Myocyte (in vitro differentiated cells): Measurements from ENCODE around the gene ECHDC1. TPM values are rescaled to one million over a fixed set of nuclear protein-coding genes. Genes with fewer than 3 reads are reported as not detected.
A peak's percentile ranks its signal among the peaks of the same experiment; 100 is the strongest.
"Not testable (repeated sequence)": the region's sequence is repeated elsewhere in the genome, so short reads cannot be mapped to it uniquely, and the experiment has no call there.

ENCODE experiments used
- DNase-seq: peaks from one replicate; pipeline ENCODE4 v3.0.0-alpha.2; 2012; ENCODE audit warnings: low read depth
- total RNA-seq: library from RNA; depleted of rRNA; stranded (reverse); fragments of >200 nt; gene quantifications from 2 replicates; pipeline ENCODE4 v1.2.3, GENCODE V29; 2014

ECHDC1 gene
- total RNA-seq, 1 donor from 2014 or later, result 70.2 TPM

DNA sequence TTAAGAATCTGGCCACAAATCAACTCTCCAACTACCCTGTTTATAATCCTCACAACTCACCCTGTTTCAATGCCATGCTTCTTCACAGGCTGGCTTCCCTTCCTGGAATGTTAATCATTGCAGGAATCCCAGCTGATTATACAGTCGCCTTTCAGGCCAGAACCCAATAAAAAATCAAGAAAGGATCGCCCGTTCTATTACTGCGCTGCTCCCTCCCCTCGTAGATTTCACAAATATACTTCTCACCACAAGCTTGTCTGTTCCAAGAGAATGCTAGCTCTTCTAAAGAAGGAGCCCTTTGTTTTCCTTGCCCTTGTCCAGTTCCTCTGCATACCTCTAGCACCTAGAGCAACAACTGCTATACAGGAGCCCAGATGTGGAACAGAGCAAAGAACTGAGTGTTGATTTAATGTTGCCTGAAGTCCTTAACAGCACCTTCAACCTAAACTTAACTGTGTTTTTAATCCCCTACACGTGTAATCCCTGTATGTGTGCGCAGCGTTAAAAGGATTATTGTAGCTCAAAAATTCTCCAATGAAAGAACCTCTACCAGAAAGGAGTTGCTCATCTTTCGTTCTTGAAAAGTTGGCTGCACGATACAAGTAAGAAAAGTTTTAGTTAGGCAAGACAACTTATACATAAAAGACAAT lies 988 bp downstream of the ECHDC1 start:
- DNase-seq, result peak; percentile 38

DNA sequence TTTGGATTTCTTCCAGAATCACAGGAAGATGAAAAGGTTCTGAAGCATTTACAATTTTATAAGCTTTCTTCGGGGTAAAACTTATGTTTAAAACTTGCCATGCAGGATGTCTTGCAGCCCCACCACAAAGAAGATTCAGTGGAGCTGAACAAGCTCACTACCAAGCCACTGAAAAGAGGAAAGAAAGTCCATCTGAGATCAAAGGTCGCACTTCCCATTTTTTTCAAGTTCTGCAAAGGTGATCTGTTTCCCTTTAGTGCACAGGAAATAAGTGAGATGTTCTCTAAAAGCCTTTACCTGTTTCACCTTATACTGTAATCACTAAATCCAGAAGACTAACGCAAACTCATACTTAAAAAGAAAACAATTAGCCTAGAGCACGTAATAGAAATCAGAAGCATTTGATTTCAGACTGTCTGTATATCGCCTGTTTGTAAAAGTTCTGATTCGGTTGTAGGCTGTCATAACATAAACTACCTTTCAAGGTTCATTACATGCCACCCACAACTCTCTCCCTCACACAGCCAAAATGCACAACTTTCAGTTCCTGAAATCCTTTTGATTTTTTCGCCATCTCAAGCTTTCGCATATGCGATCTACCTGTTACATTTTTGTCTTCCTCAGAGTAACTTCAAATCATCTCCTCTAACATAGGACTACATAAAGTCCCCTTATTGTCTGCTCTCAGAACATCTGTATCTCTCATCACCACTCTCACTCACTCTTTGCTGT lies 1.8 kb downstream of the ECHDC1 start:
- no peak for DNase-seq

DNA sequence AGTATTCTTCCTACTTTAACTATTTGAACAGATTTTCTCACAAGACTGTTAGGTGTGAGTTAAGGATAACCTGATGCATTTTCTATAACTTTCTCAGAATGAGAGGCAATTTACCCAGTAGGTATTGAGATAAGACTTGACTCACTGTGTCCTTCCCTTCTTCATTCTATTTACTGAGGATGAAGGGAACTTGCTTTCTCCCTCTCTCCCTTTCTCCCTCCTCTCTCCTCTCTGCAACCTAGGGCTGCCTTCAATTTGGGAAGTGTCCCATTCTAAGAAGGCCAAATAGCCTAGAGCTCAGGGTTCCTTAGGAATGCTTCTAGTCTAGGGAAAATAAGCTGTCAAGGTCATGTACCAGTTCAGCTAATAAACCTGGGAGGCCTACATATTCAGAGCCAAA lies 3.2 kb downstream of the ECHDC1 start:
- no peak for DNase-seq

DNA sequence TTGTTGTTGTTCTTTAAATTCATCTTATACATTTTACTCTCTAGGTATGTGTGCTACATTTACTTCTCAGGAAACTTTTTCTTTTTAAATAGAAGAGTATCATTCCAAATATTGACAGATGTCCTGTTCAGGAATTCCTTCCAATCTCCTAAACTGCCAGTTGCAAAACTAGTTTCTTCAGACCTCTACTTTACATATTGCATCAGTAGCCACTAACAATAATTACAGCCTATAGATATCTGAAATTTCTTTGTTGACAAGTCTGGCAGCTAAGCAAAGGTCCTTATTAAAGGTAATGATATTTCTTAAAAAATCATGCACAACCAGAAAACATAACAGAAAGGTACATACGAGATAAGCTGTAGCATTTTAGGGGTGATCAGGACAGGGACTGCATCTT lies 4.5 kb downstream of the ECHDC1 start:
- no peak for DNase-seq

DNA sequence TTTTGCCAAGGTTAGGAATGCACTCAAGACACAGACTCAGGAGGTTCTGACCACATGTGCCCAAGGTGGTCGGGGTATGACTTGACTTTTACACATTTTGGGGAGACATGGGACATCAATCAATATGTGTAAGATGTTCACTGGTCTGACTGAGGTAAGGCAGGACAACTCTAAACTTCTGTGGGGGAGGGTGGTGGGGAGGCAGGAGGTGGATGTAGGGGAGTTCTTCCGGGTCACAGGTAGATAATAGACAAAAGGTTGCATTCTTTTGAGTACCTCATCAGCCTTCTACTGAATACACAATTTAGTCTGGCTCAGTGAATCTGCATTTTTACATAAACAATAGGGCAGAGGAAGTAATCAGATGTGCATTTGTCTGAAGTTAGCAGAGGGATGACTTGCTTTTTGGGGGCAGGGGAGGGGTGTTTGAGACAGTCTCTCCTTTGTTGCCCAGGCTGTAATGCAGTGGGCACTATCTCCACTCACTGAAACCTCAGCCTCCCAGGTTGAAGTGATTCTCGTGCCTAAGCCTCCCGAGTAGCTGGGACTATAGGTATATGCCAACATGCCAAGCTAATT lies 10.9 kb downstream of the ECHDC1 start:
- no peak for DNase-seq

DNA sequence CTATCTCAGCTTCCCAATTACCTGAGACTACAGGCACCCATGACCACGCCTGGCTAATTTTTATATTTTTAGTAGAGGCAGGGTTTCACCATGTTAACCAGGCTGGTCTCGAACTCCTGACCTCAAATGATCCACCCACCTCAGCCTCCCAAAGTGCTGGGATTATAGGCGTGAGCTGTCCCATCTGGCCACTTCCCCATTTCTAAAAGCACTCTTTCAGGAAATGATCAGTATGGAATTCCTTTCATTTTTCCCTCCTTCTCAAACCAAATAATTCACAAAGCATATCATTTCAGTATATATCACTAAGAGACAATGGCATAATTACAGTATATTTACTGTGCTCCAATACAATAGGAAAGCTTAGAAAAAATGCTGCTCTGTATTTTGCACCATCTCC lies 12.2 kb downstream of the ECHDC1 start:
- DNase-seq, result not testable (repeated sequence)

DNA sequence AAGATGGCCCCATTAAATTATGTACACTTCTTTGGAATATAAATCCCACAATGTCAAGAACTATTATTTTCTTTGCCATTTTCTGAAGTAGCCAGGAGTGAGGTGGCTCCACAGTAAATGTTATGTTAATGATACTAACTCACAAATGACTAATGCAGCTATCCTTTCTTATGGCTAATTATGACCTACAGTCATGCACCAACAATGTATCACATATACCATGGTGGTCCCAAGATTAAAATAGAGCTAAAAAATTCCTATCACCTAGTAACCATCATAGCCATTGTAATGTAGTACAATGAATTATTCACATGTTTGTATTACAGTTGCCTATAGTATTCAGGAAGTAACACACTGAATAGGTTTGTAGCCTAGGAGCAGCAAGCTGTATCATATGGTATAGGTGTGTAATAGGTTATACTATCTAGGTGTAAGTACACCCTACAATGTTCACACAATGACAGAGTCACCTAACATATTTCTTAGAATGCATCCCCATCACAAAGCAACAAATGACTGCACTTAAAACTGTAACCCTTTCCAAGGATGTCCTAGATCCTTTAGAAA lies 15.3 kb downstream of the ECHDC1 start:
- no peak for DNase-seq

DNA sequence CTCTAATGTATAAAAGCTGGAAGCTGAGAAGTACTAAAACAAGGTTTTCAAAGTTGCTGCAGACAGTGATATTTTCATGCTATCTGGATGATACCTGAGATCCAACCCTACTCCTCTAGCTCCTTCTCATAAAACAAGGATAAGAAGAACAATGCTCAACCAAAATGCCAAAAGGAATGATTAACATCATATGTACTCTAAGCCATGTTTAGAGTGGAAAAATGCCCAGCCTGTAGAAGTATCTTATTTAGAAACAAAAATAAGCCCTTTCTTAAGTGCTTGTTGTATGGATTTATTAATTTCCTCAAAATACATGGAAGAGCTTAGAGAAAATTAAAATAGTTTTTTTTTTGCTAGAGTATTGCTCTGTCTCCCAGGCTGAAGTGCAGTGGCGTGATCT lies 23.7 kb downstream of the ECHDC1 start:
- no peak for DNase-seq

DNA sequence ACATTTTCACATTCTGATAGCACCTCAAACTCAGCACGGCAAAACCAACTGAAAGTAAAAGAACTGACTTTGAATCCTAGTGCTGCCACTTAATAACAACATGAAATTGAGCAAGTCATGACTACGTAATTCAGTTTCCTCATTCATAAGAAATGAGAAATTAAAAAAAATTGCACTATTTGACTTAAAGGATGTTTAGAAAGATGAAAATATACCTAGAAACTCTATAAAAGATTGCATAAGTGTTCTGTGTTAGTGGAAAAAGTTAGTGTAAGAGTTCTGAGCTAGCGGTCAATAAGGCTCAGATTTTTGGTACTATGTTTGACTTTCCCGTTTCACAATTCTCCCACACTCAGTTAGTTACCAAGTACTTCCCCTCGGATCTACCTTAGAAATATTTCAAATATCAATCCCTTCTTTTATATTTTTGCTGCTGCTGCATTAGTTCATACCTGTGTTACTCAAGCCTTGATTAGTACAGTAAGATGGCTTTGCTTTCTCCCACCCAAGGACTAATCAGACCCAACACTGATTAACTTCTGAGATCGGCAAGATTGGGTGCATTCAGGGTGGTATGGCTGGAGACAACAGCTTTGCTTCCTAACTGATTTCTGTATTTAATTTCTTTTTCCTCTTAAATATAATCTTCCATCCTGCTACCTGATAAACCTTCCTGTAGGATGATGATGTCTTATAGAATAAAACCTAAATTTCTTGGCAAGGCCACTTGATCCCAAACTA lies 25.9 kb downstream of the ECHDC1 start:
- no peak for DNase-seq

DNA sequence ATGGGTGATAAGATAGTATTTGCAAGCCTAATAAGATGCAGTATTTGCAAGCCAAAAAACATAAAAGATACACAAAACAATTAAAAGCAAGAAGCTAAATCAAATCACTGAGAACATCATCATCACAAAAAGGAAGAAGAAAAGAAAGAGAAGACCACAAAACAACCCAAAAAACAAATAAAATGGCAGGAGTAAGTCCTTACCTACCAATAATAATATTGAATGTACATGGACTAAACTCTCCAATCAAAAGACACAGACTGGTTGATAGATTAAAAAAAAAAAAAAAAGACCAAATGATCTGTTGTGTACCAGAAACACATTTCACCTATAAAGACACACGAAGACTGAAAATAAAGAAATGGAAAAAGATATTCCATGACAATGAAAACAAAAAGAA lies 37.7 kb downstream of the ECHDC1 start:
- no peak for DNase-seq

DNA sequence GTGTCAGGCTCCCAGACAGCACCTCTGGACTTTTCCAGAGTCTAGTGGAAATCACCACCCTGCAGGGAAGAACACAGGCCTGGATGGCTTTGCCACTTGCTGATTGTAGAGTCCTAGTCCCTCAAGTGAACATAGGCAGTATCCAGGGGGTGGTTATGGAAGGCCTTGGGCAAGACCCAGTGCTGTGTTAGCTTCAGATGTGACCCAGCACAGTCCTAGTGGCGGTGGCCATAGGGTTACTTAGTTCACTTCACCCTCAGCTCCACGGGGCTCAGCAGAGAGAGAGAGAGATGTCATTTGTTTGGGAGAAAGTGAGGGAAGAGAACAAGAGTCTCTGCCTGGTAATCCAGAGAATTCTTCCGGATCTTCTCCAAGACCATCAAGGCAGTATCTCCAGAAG lies 39.5 kb downstream of the ECHDC1 start:
- no peak for DNase-seq

DNA sequence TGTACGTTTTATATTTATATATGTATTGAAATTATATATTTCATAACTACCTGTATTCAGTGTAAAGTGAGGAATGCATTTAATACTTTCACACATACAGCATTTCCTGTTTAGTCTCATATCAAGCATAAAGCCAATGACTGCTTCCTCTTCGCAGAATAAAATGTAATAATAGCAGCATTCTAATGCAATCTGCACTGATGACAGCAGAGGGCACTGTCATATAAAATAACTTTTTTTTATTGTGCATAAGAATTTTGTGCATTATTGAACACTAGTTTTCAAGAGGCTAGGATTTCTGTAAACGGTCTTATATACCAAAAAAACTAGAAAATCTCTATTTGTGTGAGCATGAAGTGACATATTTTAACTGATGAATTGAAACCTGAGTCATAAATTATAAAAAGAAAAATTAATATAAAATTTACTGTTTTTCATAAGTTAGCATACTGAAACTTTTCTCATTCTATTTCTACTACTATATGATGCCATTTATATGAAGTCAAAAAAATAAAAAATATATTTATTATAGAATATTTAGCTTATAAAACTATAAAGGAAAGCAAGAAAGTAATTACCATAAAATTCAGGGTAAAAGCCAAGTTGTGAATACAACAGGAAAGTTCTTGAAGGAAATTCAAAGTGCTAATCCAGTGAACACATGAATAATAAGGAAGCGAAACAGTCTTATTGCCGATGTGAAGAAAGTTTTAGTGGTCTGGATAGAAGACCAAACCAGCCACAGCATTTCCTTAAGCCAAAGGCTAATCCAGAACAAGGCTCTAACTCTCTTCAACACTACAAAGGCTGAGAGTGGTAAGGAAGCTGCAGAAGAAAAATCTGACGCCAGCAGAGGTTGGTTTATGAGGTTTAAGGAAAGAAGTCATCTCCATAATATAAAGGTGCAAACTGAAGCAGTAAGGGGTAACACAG lies 40.4 kb downstream of the ECHDC1 start:
- peak; percentile 60 for DNase-seq

DNA sequence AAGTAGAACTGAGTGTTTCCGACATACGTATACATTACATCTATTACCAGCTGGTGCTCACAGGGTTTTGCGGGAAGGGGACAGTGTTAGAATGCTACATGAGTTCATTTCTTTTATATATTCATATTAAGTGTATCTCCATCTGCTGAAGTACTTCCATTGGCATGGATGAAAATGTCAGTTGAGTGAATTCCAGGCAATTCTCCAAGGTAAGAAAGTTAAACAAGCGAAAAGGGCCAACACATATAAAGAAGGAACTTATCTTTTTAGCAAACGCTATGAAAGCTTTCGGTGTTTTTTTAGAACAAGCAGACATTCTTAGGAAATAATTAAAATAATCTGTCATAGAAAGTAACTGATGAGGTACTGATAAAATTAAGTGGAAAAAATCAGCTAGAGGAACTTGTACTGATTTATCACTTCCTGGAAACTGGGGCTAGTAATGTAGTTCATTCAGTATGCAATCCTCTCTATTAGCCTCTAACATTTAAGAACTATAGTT lies 42.2 kb downstream of the ECHDC1 start:
- DNase-seq, result no peak

DNA sequence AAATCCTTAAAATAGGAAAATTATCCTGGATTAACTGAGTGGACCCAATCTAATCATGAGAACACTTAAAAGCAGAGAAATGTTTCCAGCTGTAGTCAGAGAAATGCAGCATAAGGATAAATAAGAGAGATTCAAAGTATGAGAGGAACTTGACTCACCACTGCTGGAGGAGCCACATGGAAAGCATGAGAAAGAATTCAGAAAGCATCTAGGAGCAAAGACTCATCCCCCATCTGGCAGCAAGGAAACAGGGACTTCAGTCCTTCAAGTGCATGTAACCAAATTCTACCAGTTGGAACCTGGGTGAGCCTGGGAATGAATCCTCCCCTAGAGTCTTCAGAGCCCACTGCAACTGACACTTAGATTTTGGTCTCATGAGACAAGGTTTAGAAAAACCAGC lies 43.0 kb downstream of the ECHDC1 start:
- DNase-seq, result peak; percentile 69

DNA sequence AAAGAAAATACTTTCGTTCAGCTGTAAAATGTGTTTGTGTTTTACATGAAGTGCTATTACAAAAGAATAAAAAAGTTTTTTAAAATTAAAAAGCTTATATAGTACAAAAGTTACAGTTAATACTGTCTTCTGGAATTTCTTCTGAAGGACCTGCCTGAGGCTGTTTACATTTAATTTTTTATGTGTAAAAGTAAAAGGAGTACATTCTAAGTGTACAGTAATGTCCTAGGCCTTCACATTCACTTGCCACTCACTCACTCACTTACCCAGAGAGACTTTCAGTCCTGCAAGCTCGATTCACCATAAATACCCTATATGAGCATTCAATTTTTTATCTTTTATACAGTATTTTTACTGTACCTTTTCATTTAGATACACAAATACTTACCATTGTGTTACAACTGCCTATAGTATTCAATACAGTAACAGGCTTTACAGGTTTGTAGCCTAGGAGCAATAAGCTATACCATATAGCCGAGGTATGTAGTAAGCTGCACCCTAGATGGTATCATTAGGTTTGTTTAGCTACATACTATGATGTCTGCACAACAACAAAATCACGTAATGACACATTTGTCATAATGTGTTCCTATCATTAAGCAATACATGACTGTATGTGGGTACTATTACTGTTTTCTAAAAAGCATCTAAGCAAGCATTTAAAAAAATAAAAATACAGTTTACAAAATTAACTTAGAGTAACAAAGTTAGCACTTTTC lies 43.7 kb downstream of the ECHDC1 start:
- no peak for DNase-seq

DNA sequence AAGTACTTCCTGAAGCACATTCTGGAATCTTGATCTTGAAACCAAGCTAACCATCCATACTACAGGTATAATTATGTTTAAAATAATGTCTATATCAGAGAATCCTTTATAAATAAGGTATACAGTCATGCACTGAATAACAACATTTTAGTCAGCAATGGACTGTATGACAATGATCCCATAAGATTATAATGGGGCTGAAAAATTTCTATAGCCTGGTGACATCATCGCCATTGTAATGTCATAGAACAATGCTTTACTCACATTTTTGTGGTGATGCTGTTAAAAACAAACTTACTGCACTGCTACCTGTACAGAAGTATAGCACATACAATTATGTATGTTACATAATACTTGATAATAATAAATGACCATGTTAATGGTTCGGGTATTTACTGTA lies 44.9 kb downstream of the ECHDC1 start:
- DNase-seq, result no peak

DNA sequence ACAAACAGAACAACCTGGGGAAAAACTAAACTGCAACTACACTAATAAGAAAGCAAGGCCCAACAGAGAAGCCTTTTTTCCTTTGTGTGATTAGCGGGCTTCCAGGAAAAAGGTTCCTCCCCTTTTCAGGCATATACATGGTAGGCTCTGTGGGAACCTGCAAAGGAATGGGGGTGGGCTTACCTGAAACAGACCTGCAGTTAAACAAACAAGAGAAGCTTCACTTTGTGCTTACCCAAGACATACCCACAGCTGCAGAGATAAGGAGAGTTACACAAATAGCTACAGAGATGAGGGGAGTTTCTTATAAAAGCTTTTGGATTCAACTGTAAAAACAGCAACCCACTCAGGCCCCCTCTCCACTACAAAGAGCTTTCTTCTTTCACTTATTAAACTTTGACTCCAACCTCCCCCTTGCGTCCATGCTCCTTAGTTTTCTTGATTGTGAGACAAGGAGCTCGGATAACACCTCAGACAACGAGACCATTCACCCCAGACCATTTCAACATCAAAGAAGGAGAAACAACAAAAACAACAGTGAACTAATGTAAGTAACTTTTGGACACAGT lies 45.8 kb downstream of the ECHDC1 start:
- no peak for DNase-seq

DNA sequence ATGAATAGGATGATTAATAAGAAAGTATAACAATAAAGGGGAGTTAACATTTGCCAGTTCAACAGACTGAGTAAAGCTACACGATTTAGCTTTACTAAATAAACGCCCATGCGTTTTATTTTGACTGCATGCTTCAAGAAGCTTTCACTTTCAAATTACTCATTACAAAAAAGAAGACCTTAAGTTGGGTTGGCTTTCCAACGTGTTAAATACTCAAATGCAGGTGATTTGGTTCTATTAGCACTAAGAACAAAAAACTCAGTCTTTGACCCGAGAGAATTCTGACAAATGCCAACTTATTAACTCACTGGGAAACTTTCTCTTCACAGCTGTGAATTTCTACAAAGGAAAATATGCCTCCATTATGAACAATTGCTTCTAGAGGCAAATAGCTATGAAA lies 51.9 kb downstream of the ECHDC1 start:
- DNase-seq, result no peak
